ENCODE results near the gene TBCK. TPM values are rescaled to one million over a fixed set of nuclear protein-coding genes. Genes with fewer than 3 reads are reported as not detected.

Gene TBCK
- polyA plus RNA-seq, 2 donors, result 6.0 to 8.2 TPM

- H3K9me3 ChIP-seq (ENCODE audit: control insufficient read depth in 2 of 2, insufficient read depth in 1 of 2, low read depth in 1 of 2, low read length in 1 of 2), result peaks cover 0 to 3% of the 10 kb centered on the region in 2 donors
- no peaks in the 10 kb centered on the region for H3K36me3 ChIP-seq (ENCODE audit: control insufficient read depth in 2 of 2, insufficient read depth in 2 of 2, low read length in 1 of 2)
- WGBS, 2 donors, result 93 to 95% methylated on average over 2 of the region's 2 CpGs
- no peaks in the 10 kb centered on the region for H3K4me1 ChIP-seq (ENCODE audit: control insufficient read depth in 2 of 2, insufficient read depth in 2 of 2, low read length in 1 of 2)
- no peak overlapping the region for H3K4me3 ChIP-seq (ENCODE audit: low read depth in 1 of 2, low read length in 2 of 2)
- H3K27ac ChIP-seq (ENCODE audit: low read depth in 2 of 2, low read length in 1 of 2), result no peak overlapping the region
- H3K27me3 ChIP-seq (ENCODE audit: control insufficient read depth in 1 of 2, insufficient read depth in 2 of 2, low read length in 2 of 2), result no peaks in the 10 kb centered on the region
These were observed 305.2 kb downstream of the TBCK start for GRCh38 chr4:106010761-106011160.

GRCh38 chr4:106002994-106003393, 313.0 kb downstream of the TBCK start:
- Histone ChIP-seq H3K36me3 (ENCODE audit: control insufficient read depth in 2 of 2, insufficient read depth in 2 of 2, low read length in 1 of 2) (no peaks in the 10 kb centered on the region), H3K9me3 (ENCODE audit: control insufficient read depth in 2 of 2, insufficient read depth in 1 of 2, low read depth in 1 of 2, low read length in 1 of 2) (no peaks in the 10 kb centered on the region), H3K4me3 (ENCODE audit: low read depth in 1 of 2, low read length in 2 of 2) (no peak overlapping the region), H3K27me3 (ENCODE audit: control insufficient read depth in 1 of 2, insufficient read depth in 2 of 2, low read length in 2 of 2) (no peaks in the 10 kb centered on the region), H3K27ac (ENCODE audit: low read depth in 2 of 2, low read length in 1 of 2) (no peak overlapping the region), H3K4me1 (ENCODE audit: control insufficient read depth in 2 of 2, insufficient read depth in 2 of 2, low read length in 1 of 2) (no peaks in the 10 kb centered on the region)
- 60 to 71% methylated on average over 2 of the region's 2 CpGs for WGBS, 2 donors

DNA sequence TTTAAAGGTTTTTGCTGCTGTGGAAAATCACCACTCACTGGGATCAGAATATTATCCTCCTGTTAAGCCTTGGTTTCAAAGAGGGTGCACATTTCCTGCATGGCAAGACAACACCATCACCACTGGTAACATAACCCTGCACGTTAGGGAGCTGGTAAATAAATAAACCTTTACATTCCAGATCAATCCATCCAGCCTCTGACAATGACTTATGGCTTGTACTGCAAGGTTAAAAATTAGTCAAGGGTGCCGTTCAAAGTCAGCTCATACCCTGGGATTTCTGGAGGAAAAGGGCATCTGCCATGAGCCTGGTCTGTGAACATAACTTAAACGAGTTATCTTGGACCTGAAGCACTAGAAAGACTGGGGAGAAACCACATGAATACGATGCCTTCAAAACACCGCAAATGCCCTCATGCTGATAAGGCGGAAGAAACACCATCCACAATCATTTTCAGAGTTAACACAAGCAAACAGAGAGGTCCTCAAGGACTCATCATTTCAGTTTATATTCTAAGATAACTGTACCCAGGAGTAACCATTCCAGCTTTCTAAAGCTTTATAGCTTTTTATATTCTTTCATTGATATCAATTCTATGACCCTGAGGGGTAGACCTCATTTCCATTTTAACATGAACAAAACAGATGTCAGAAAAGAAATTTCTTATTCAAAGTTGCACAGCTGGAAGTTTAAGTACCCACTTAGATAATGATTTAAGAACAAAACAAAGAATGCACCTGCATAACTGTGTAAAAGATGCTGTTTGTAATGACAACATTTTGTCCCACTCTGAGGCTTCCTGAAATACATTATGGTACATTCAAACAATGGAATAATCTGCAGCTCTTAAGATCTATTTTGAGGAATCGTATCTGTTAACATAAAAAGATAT, 317.6 kb downstream of the TBCK start:
- no peaks in the 10 kb centered on the region for H3K9me3 ChIP-seq (ENCODE audit: control insufficient read depth in 2 of 2, insufficient read depth in 1 of 2, low read depth in 1 of 2, low read length in 1 of 2)
- H3K36me3 ChIP-seq (ENCODE audit: control insufficient read depth in 2 of 2, insufficient read depth in 2 of 2, low read length in 1 of 2), result no peaks in the 10 kb centered on the region
- peaks cover 0 to 4% of the 10 kb centered on the region in 2 donors for H3K4me1 ChIP-seq (ENCODE audit: control insufficient read depth in 2 of 2, insufficient read depth in 2 of 2, low read length in 1 of 2)
- 51 to 75% methylated on average over 7 of the region's 7 CpGs for WGBS, 2 donors
- H3K27ac ChIP-seq (ENCODE audit: low read depth in 2 of 2, low read length in 1 of 2), result no peak overlapping the region
- no peak overlapping the region for H3K4me3 ChIP-seq (ENCODE audit: low read depth in 1 of 2, low read length in 2 of 2)
- H3K27me3 ChIP-seq (ENCODE audit: control insufficient read depth in 1 of 2, insufficient read depth in 2 of 2, low read length in 2 of 2), result no peaks in the 10 kb centered on the region

DNA sequence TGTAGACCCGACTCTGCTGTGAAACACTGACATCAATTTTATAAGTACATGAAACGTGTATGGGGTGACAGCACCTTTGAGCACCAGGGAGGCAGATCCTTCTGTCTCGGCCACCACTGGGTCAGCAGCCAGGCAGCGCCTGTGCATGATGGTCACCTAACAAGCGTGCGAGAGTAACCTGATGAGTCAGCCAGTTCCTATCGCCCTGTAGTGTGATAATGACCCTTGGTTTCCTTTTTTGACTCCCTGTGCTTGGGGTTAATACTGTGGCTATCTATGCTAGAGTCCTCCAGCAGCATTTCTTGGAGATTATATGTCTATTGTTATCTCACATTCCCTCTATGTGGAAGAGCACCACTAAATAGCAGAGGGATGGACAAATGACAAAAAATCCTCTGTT, 319.2 kb downstream of the TBCK start:
- Histone ChIP-seq H3K27ac (ENCODE audit: low read depth in 2 of 2, low read length in 1 of 2) (no peak overlapping the region), H3K27me3 (ENCODE audit: control insufficient read depth in 1 of 2, insufficient read depth in 2 of 2, low read length in 2 of 2) (no peaks in the 10 kb centered on the region), H3K36me3 (ENCODE audit: control insufficient read depth in 2 of 2, insufficient read depth in 2 of 2, low read length in 1 of 2) (no peaks in the 10 kb centered on the region), H3K9me3 (ENCODE audit: control insufficient read depth in 2 of 2, insufficient read depth in 1 of 2, low read depth in 1 of 2, low read length in 1 of 2) (no peaks in the 10 kb centered on the region), H3K4me1 (ENCODE audit: control insufficient read depth in 2 of 2, insufficient read depth in 2 of 2, low read length in 1 of 2) (peaks cover 0 to 4% of the 10 kb centered on the region in 2 donors), H3K4me3 (ENCODE audit: low read depth in 1 of 2, low read length in 2 of 2) (no peak overlapping the region)
- WGBS, 2 donors, result 78 to 80% methylated on average over 7 of the region's 7 CpGs

DNA sequence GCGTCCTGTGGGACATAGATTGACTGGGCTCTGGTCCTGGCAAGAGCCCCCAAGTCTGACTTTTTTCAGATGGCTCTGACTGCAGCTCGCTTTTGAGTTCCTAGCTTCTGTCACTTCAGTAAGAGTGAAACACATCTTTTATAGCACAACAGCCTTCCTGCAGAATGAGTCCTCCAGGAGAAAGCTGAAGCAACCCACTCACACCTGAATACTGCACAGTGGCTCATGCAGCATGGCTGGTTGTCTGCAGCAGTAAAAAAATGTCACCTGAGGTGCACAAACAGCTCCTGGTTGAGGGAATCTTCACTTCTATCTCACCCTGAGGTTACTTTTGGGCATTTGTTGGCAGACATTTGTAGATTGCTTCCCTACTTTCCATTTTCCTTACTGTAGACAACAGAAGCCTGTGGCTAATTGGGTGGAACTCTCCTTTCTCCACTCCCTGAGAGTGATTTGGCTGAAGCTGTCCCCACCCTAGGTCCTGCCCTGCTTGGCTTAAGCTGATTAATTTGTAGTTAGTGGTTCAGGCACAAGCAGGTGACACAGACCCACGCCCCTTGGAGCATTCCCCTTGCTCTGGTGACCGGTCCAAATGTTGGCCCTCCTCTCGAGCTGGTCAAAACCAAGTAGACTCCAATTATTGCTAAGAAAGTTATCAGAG, 321.0 kb downstream of the TBCK start:
- Histone ChIP-seq H3K4me1 (ENCODE audit: control insufficient read depth in 2 of 2, insufficient read depth in 2 of 2, low read length in 1 of 2) (peaks cover 4 to 12% of the 10 kb centered on the region in 2 donors), H3K36me3 (ENCODE audit: control insufficient read depth in 2 of 2, insufficient read depth in 2 of 2, low read length in 1 of 2) (no peaks in the 10 kb centered on the region), H3K4me3 (ENCODE audit: low read depth in 1 of 2, low read length in 2 of 2) (no peak overlapping the region), H3K27me3 (ENCODE audit: control insufficient read depth in 1 of 2, insufficient read depth in 2 of 2, low read length in 2 of 2) (no peaks in the 10 kb centered on the region), H3K27ac (ENCODE audit: low read depth in 2 of 2, low read length in 1 of 2) (no peak overlapping the region), H3K9me3 (ENCODE audit: control insufficient read depth in 2 of 2, insufficient read depth in 1 of 2, low read depth in 1 of 2, low read length in 1 of 2) (no peaks in the 10 kb centered on the region)
- WGBS, 2 donors, result 73 to 79% methylated on average over 5 of the region's 5 CpGs

GRCh38 chr4:105994061-105994460, 321.9 kb downstream of the TBCK start:
- peaks cover 4 to 12% of the 10 kb centered on the region in 2 donors for H3K4me1 ChIP-seq (ENCODE audit: control insufficient read depth in 2 of 2, insufficient read depth in 2 of 2, low read length in 1 of 2)
- H3K27ac ChIP-seq (ENCODE audit: low read depth in 2 of 2, low read length in 1 of 2), result no peak overlapping the region
- no peaks in the 10 kb centered on the region for H3K9me3 ChIP-seq (ENCODE audit: control insufficient read depth in 2 of 2, insufficient read depth in 1 of 2, low read depth in 1 of 2, low read length in 1 of 2)
- no peak overlapping the region for H3K4me3 ChIP-seq (ENCODE audit: low read depth in 1 of 2, low read length in 2 of 2)
- 20 to 42% methylated on average over 6 of the region's 6 CpGs for WGBS, 2 donors
- H3K36me3 ChIP-seq (ENCODE audit: control insufficient read depth in 2 of 2, insufficient read depth in 2 of 2, low read length in 1 of 2), result no peaks in the 10 kb centered on the region
- no peaks in the 10 kb centered on the region for H3K27me3 ChIP-seq (ENCODE audit: control insufficient read depth in 1 of 2, insufficient read depth in 2 of 2, low read length in 2 of 2)

GRCh38 chr4:105992641-105993305, 323.2 kb downstream of the TBCK start:
- H3K36me3 ChIP-seq (ENCODE audit: control insufficient read depth in 2 of 2, insufficient read depth in 2 of 2, low read length in 1 of 2), result no peaks in the 10 kb centered on the region
- peaks cover 4 to 12% of the 10 kb centered on the region in 2 donors for H3K4me1 ChIP-seq (ENCODE audit: control insufficient read depth in 2 of 2, insufficient read depth in 2 of 2, low read length in 1 of 2)
- 79 to 91% methylated on average over 2 of the region's 2 CpGs for WGBS, 2 donors
- H3K27me3 ChIP-seq (ENCODE audit: control insufficient read depth in 1 of 2, insufficient read depth in 2 of 2, low read length in 2 of 2), result no peaks in the 10 kb centered on the region
- no peak overlapping the region for H3K27ac ChIP-seq (ENCODE audit: low read depth in 2 of 2, low read length in 1 of 2)
- H3K9me3 ChIP-seq (ENCODE audit: control insufficient read depth in 2 of 2, insufficient read depth in 1 of 2, low read depth in 1 of 2, low read length in 1 of 2), result peaks cover 0 to 2% of the 10 kb centered on the region in 2 donors
- H3K4me3 ChIP-seq (ENCODE audit: low read depth in 1 of 2, low read length in 2 of 2), result no peak overlapping the region

GRCh38 chr4:105991726-105992125, 324.3 kb downstream of the TBCK start:
- WGBS, 2 donors, result 92 to 98% methylated on average over 8 of the region's 8 CpGs
- H3K27me3 ChIP-seq (ENCODE audit: control insufficient read depth in 1 of 2, insufficient read depth in 2 of 2, low read length in 2 of 2), result no peaks in the 10 kb centered on the region
- no peaks in the 10 kb centered on the region for H3K36me3 ChIP-seq (ENCODE audit: control insufficient read depth in 2 of 2, insufficient read depth in 2 of 2, low read length in 1 of 2)
- no peak overlapping the region for H3K27ac ChIP-seq (ENCODE audit: low read depth in 2 of 2, low read length in 1 of 2)
- peaks cover 4 to 12% of the 10 kb centered on the region in 2 donors for H3K4me1 ChIP-seq (ENCODE audit: control insufficient read depth in 2 of 2, insufficient read depth in 2 of 2, low read length in 1 of 2)
- H3K9me3 ChIP-seq (ENCODE audit: control insufficient read depth in 2 of 2, insufficient read depth in 1 of 2, low read depth in 1 of 2, low read length in 1 of 2), result peaks cover 0 to 2% of the 10 kb centered on the region in 2 donors
- no peak overlapping the region for H3K4me3 ChIP-seq (ENCODE audit: low read depth in 1 of 2, low read length in 2 of 2)

All from esophagus (tissue), 2 donors.